ENCODE results near the gene DHX15. TPM values are rescaled to one million over a fixed set of nuclear protein-coding genes. Genes with fewer than 3 reads are reported as not detected.

Gene DHX15
- total and polyA plus RNA-seq, 9 of the 15 experiments (the other 6 are each of a cell fraction or from before 2014, with no cell fraction given): 165 to 287 (median 208) TPM

GRCh38 chr4:24583451-24584210 is 723 bp downstream of the DHX15 start (continued):
- 0 out of 4 replicates have a peak, but pooled peaks have one; percentile 21 to 45 for TF ChIP-seq UBTF (IDR thresholded peaks at IDR 0.05; ENCODE audit: borderline replicate concordance in 1 of 2, low read depth in 2 of 2, low read length in 2 of 2)
- TF ChIP-seq SRSF7 (optimal IDR thresholded peaks at IDR 0.05; ENCODE audit: low read depth, low read length): no peak
- TF ChIP-seq SUPT5H (IDR thresholded peaks at IDR 0.05): peak; percentile 15; the same call in 1 of the 2 replicates
- TF ChIP-seq BRD4 (IDR thresholded peaks at IDR 0.05): peak; percentile 89; the same call in 1 of the 2 replicates
- TF ChIP-seq ZFP36 (IDR thresholded peaks at IDR 0.05; ENCODE audit: low read depth, low read length, partially characterized antibody): no peak
- TF ChIP-seq ZBTB7A (IDR thresholded peaks at IDR 0.05; ENCODE audit: borderline replicate concordance, control insufficient read depth, low read depth, low read length): peak; percentile 33; the same call in 1 of the 2 replicates
- TF ChIP-seq TEAD1 (CRISPR knock-in tag; IDR thresholded peaks at IDR 0.05): 0 out of 4 replicates have a peak, but pooled peaks of 1 of the 2 experiments have one; percentile 7
- TF ChIP-seq ZBTB40 (IDR thresholded peaks at IDR 0.05): peak; percentile 25; the same call in 1 of the 2 replicates
- no peak for TF ChIP-seq ZBTB40 (CRISPR knock-in tag; IDR thresholded peaks at IDR 0.05)
- TF ChIP-seq HDAC1 (IDR thresholded peaks at IDR 0.05): peak in 1 of 2 experiments; percentile 92; a peak in 2 of 4 replicates
- TF ChIP-seq E2F6 (IDR thresholded peaks at IDR 0.05; ENCODE audit: borderline replicate concordance in 1 of 2, extremely low read depth in 1 of 2, insufficient read depth in 1 of 2, insufficient read length in 1 of 2, low read depth in 1 of 2, low read length in 1 of 2, poor library complexity in 1 of 2, severe bottlenecking in 1 of 2): peak; percentile 29 to 84
- TF ChIP-seq EGR1 (conservative IDR thresholded peaks at IDR 0.05): peak; percentile 45; the same call in 1 of the 2 replicates
- peak; percentile 71; the same call in 1 of the 2 replicates for TF ChIP-seq SPI1 (IDR thresholded peaks at IDR 0.05; ENCODE audit: borderline replicate concordance, low read depth, low read length)

Data from K562 (cell line).